HepG2 (cell line): Measurements from ENCODE around the gene MSRB2. TPM values are rescaled to one million over a fixed set of nuclear protein-coding genes. Genes with fewer than 3 reads are reported as not detected.

Source experiments
- ATAC-seq: fragments of 200-7000 bp; cut with Tn5 transposase; 3 replicates; pipeline ENCODE4 v1.9.1; 2020; ENCODE audit warnings: mild to moderate bottlenecking, moderate library complexity
- BruUV-seq: library from RNA; stranded (reverse); fragments of 400-500 nt; replicated peaks from 2 replicates; lab custom pipeline; 2021; lab: Mats Ljungman, UMichigan
- CTCF ChIA-PET: fragments of 300-600 bp; formaldehyde crosslinking; extraction: SDS; loops from one replicate; lab custom pipeline; 2021; ENCODE audit warnings: low total read pairs, inconsistent platforms, low intra/inter-chr PET ratio; lab: Yijun Ruan, JAX
- POLR2A ChIA-PET: fragments of 350-600 bp; sonication (Branson Sonifier 250); formaldehyde crosslinking; loops from one replicate; lab custom pipeline; 2020; ENCODE audit warnings: antibody characterized with exemption, inconsistent platforms; lab: Yijun Ruan, JAX
- DNase-seq: peaks from one replicate; pipeline ENCODE4 v3.0.0-alpha.2; 2015; ENCODE audit warnings: low spot score
- FAIRE-seq: peaks from 3 replicates; lab custom pipeline; 2011; peaks lifted over from hg19 to GRCh38; lab: Jason Lieb, UNC
- H2AFZ ChIP-seq: one replicate; pipeline ENCODE4 v1.6.1; 2011; ENCODE audit warnings: low read length, inconsistent platforms
- H3K27ac ChIP-seq: fragments of 300-600 bp; 3 replicates; pipeline ENCODE4 v1.8.0; 2011; ENCODE audit warnings: mixed run types, mild to moderate bottlenecking, mixed read lengths, low read length, inconsistent platforms; ENCODE audit not compliant: insufficient read depth; ENCODE audit errors: extremely low read length
- H3K27me3 ChIP-seq, 2 experiments: fragments of 200-600 bp in 1 of 2; 2 replicates in 1 of 2; 3 replicates in 1 of 2; pipeline versions ENCODE4 v1.6.0 to v1.8.0; 2011; ENCODE audit warnings: low read length in 2 of 2, mild to moderate bottlenecking in 2 of 2, moderate library complexity in 2 of 2, inconsistent platforms in 1 of 2; ENCODE audit not compliant: insufficient read depth in 2 of 2, control insufficient read depth in 1 of 2
- H3K36me3 ChIP-seq, 2 experiments: fragments of 200-600 bp in 1 of 2; replicated peaks in 1 of 2; 2 replicates in 1 of 2; 3 replicates in 1 of 2; pipeline versions ENCODE4 v1.5.1 to v1.8.0; 2011; ENCODE audit warnings: low read length in 2 of 2, inconsistent platforms in 1 of 2; ENCODE audit not compliant: insufficient read depth in 2 of 2, control insufficient read depth in 1 of 2
- H3K4me1 ChIP-seq: 2 replicates; pipeline ENCODE4 v1.5.1; 2012; ENCODE audit warnings: low read length, inconsistent platforms; ENCODE audit not compliant: insufficient read depth
- H3K4me2 ChIP-seq: 2 replicates; pipeline ENCODE4 v1.6.0; 2011; ENCODE audit warnings: low read depth, low read length, inconsistent platforms
- H3K4me3 ChIP-seq, 3 experiments: fragments of 200-600 bp in 1 of 3; sonication (generic), shearing (Covaris generic) in 1 of 3; replicated peaks in 1 of 3; 2 replicates each; pipeline ENCODE4 v1.5.1; 2011 to 2016; ENCODE audit warnings: low read length in 3 of 3, inconsistent platforms in 2 of 3, low read depth in 2 of 3, mild to moderate bottlenecking in 2 of 3, control low read depth in 1 of 3, mixed read lengths in 1 of 3; ENCODE audit not compliant: insufficient read depth in 1 of 3
- H3K79me2 ChIP-seq: one replicate; pipeline ENCODE4 v1.6.1; 2011; ENCODE audit warnings: low read length, inconsistent platforms; ENCODE audit not compliant: insufficient read depth
- H3K9ac ChIP-seq: 2 replicates; pipeline ENCODE4 v1.6.0; 2011; ENCODE audit warnings: mild to moderate bottlenecking, low read depth, low read length, inconsistent platforms; ENCODE audit not compliant: insufficient read depth
- H3K9me3 ChIP-seq: 2 replicates; pipeline ENCODE4 v1.5.1; 2012; ENCODE audit warnings: mild to moderate bottlenecking, low read length
- H4K20me1 ChIP-seq: 2 replicates; pipeline ENCODE4 v1.6.0; 2011; ENCODE audit warnings: inconsistent platforms, mild to moderate bottlenecking, low read length, moderate library complexity; ENCODE audit not compliant: insufficient read depth
- ERF ChIP-seq: IDR thresholded peaks from 2 replicates; pipeline ENCODE4 v1.6.1; 2018; ENCODE audit warnings: missing biosample characterization, missing genetic modification reagents
- ETV6 ChIP-seq: sonication (generic); formaldehyde crosslinking; conservative IDR thresholded peaks from 2 replicates; pipeline ENCODE4 v1.4.0; 2020; ENCODE audit warnings: missing genetic modification reagents
- FLYWCH1 ChIP-seq: sonication (generic); formaldehyde crosslinking; IDR thresholded peaks from 2 replicates; pipeline ENCODE4 v1.8.1; 2023; ENCODE audit warnings: mild to moderate bottlenecking, missing genetic modification reagents
- GATA4 ChIP-seq: sonication (generic); IDR thresholded peaks from 2 replicates; pipeline ENCODE4 v1.6.1; 2016; ENCODE audit warnings: antibody characterized with exemption, low read depth, borderline replicate concordance
- NCOA1 ChIP-seq: sonication (generic); formaldehyde crosslinking; IDR thresholded peaks from 2 replicates; pipeline ENCODE4 v1.9.0; 2021; ENCODE audit warnings: missing genetic modification reagents
- ZBTB4 ChIP-seq: sonication (generic); formaldehyde crosslinking; IDR thresholded peaks from 2 replicates; pipeline ENCODE4 v1.4.0; 2020; ENCODE audit warnings: missing genetic modification reagents, mild to moderate bottlenecking, borderline replicate concordance
- ZFP62 ChIP-seq: sonication (generic); formaldehyde crosslinking; IDR thresholded peaks from 2 replicates; pipeline ENCODE4 v1.4.0; 2020; ENCODE audit warnings: missing genetic modification reagents
- ZNF616 ChIP-seq: sonication (generic); formaldehyde crosslinking; IDR thresholded peaks from 2 replicates; pipeline ENCODE4 v1.5.0; 2020; ENCODE audit warnings: low read depth, mild to moderate bottlenecking, missing genetic modification reagents
- WGBS: methylation state at CpG from one replicate; pipeline ENCODE4 v1.1.6; 2017; ENCODE audit warnings: low lambda C conversion rate; 5-methylcytosine and 5-hydroxymethylcytosine counted together
- in situ Hi-C: cut with HindIII; loops from 2 replicates; pipeline ENCODE4 v1.10.0; 2017; ENCODE audit warnings: low pct_unique_long_range_greater_than_20kb; ENCODE audit not compliant: extremely low pct_ligation_motif_present
- intact Hi-C: fragments of 100-400 bp; cut with micrococcal nuclease; formaldehyde crosslinking; loops from one replicate; pipeline ENCODE4 v1.10.0; 2022; ENCODE audit not compliant: unreplicated experiment
- polyA plus RNA-seq, 8 experiments: library from polyadenylated mRNA; depleted of rRNA in 3 of 8; stranded (reverse) in 7 of 8; unstranded in 1 of 8; fragments of >200 nt; fragmentation: Illumina TruSeq in 4 of 8; extraction: Trizol in 4 of 8; gene quantifications; 2 replicates each; pipeline versions ENCODE4 v1.2.1 to v1.2.3, GENCODE V29; 2011 to 2016; ENCODE audit warnings: low read depth in 4 of 8, missing spikeins in 1 of 8, mixed read lengths in 1 of 8; ENCODE audit not compliant: insufficient read depth in 1 of 8
- total RNA-seq, 5 experiments: library from RNA; depleted of rRNA; stranded (reverse); fragments of >200 nt; fragmentation: Illumina TruSeq; extraction: Trizol; gene quantifications; 2 replicates each; pipeline ENCODE4 v1.2.3, GENCODE V29; 2016; ENCODE audit warnings: low read depth in 1 of 5
- TF ChIP-seq, protein P1 (sequence below): sonication (generic); formaldehyde crosslinking; IDR thresholded peaks from 2 replicates; pipeline ENCODE4 v1.4.0; 2020; ENCODE audit warnings: missing genetic modification reagents

Gene MSRB2
- total and polyA plus RNA-seq, 2 of the 13 experiments (the other 11 are each of a cell fraction or from before 2014, with no cell fraction given) = 8.3 to 22.1 TPM

GRCh38 chr10:23055424-23056185, 39.8 kb upstream of the MSRB2 start:
- H3K4me1 ChIP-seq = no peaks in the 10 kb centered on the region
- H2AFZ ChIP-seq = no peak overlapping the region
- in situ Hi-C loops (no loop called here), intact Hi-C loops (no loop called here)
- H3K79me2 ChIP-seq = no peaks in the 10 kb centered on the region
- ChIA-PET POLR2A (no interaction called here), CTCF (no interaction called here)
- no TSS peak for BruUV-seq
- no peak for DNase-seq
- no peak for TF ChIP-seq ERF (CRISPR knock-in tag)
- TF ChIP-seq ZBTB4 = no peak
- no peak for TF ChIP-seq ZNF616 (CRISPR knock-in tag)
- TF ChIP-seq ETV6 (CRISPR knock-in tag) = no peak
- TF ChIP-seq, protein P1, sequence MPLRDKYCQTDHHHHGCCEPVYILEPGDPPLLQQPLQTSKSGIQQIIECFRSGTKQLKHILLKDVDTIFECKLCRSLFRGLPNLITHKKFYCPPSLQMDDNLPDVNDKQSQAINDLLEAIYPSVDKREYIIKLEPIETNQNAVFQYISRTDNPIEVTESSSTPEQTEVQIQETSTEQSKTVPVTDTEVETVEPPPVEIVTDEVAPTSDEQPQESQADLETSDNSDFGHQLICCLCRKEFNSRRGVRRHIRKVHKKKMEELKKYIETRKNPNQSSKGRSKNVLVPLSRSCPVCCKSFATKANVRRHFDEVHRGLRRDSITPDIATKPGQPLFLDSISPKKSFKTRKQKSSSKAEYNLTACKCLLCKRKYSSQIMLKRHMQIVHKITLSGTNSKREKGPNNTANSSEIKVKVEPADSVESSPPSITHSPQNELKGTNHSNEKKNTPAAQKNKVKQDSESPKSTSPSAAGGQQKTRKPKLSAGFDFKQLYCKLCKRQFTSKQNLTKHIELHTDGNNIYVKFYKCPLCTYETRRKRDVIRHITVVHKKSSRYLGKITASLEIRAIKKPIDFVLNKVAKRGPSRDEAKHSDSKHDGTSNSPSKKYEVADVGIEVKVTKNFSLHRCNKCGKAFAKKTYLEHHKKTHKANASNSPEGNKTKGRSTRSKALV (CRISPR knock-in tag) = no peak
- TF ChIP-seq GATA4 = no peak
- TF ChIP-seq ZFP62 = no peak
- no peak for TF ChIP-seq FLYWCH1
- TF ChIP-seq NCOA1 (CRISPR knock-in tag) = no peak
- WGBS = 50% methylated on average over 7 of the region's 7 CpGs
- no peaks in the 10 kb centered on the region for H3K36me3 ChIP-seq
- no peak for FAIRE-seq
- no peak for ATAC-seq
- H3K4me2 ChIP-seq = no peak overlapping the region
- H4K20me1 ChIP-seq = no peaks in the 10 kb centered on the region
- H3K4me3 ChIP-seq = no peak overlapping the region
- H3K27ac ChIP-seq = no peak overlapping the region
- H3K9me3 ChIP-seq = no peaks in the 10 kb centered on the region
- H3K27me3 ChIP-seq = peaks cover 1 to 3% of the 10 kb centered on the region in 2 experiments; a peak in 3 of 5 replicates
- H3K9ac ChIP-seq = no peak overlapping the region
